Fibroblast of gingiva (primary cell): ENCODE results near the gene DENND2A.
A peak's percentile ranks its signal among the peaks of the same experiment; 100 is the strongest.
"Not testable (repeated sequence)": the region's sequence is repeated elsewhere in the genome, so short reads cannot be mapped to it uniquely, and the experiment has no call there.

Experiments used
- DNase-seq: peaks from one replicate; pipeline ENCODE4 v3.0.0-alpha.2; 2011; ENCODE audit warnings: low read depth

Gene DENND2A

DNA sequence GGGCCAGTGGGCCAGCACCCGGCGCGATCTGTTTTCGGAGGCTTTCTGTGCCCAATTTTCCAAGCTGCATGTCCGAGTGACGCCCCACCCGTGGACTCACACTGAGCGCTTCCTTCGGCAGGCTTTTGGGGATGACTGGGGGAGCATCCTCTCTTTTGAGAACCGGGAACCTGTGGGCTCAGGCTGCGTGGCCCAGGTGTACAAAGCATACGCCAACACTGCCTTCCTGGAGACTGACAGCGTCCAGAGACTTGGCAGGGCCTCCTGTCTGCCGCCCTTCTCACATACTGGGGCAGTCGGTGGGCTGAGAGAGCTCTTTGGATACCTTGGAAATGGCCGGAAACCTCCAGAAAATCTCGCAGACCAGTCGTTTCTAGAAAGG lies 33.2 kb upstream of the DENND2A start:
- DNase-seq, result no peak

GRCh38 chr7:140673063-140673773 lies 32.6 kb upstream of the DENND2A start:
- no peak for DNase-seq

- DNase-seq, result peak; percentile 28
Measured at GRCh38 chr7:140672382-140673062, 31.9 kb upstream of the DENND2A start, which contains the start of gene ADCK2. ADCK2 (plus strand) TSS chr7:140672945; CDS start chr7:140673331, 386 bp downstream.

GRCh38 chr7:140671966-140672365 lies 31.4 kb upstream of the DENND2A start:
- no peak for DNase-seq

GRCh38 chr7:140670343-140670935 lies 29.8 kb upstream of the DENND2A start:
- no peak for DNase-seq

- DNase-seq, result not testable (repeated sequence)
Measured at GRCh38 chr7:140669862-140670261, 29.2 kb upstream of the DENND2A start.

DNA sequence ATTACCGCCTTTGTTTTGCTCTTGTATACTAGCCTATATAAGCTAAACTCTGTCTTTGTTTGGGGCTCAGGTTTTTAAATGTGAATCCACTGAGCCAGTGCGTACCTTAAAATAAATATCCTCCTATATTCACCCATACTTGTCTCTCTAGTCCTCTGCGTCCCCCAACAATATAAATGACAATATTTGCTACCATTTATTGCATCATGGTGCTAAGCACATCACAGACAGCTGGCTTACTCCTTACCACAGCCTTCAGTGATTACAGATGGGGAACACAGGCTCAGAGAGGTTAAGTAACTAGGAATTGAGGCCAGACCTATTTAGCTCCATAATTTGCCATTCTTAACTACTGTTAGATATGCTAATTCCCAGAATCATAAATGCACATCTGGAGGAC lies 28.7 kb upstream of the DENND2A start:
- DNase-seq, result no peak

- no peak for DNase-seq
Measured at GRCh38 chr7:140668641-140669040, 28.0 kb upstream of the DENND2A start.

GRCh38 chr7:140667476-140667875 lies 26.9 kb upstream of the DENND2A start:
- no peak for DNase-seq

DNA sequence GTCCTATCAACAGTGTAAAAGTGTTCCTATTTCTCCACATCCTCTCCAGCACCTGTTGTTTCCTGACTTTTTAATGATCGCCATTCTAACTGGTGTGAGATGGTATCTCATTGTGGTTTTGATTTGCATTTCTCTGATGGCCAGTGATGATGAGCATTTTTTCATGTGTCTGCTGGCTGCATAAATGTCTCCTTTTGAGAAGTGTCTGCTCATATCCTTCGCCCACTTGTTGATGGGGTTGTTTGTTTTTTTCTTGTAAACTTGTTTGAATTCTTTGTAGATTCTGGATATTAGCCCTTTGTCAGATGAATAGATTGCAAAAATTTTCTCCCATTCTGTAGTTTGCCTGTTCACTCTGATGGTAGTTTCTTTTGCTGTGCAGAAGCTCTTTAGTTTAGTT lies 22.3 kb upstream of the DENND2A start:
- not testable (repeated sequence) for DNase-seq

DNA sequence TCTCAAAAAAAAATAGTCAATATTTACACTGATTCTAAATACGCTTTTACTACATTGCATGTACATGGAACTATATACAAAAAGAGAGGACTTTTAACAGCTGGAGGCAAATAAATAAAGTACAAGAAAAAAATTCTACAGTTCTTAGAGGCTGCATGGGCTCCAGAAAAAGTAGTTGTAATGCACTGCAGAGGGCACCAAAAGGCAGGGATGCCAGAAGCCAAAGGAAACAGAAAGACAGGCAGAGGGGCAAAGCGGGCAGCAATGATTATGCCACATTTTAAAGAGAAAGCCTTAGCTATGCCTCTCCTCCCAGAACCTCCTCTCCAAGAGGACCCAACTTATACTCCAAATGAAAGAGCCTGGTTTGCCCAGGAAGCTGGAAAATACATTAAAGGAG lies 20.5 kb upstream of the DENND2A start:
- DNase-seq, result peak; percentile 17

DNA sequence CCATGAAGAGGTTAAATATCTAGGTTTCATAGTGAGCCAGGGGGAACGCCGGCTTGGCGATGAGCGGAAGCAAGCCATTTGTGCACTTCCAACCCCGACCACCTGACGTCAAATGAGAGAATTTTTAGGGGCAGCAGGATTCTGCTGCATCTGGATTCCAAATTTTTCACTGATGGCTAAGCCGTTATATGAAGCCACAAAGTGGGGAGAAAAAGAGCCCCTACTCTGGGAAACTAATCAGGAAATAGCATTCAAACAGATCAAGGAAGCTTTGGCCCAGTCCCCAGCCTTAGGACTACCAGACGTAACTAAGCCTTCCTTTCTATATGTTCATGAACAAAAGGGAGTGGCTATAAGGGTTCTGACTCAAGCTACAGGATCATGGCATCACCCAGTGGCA lies 19.2 kb upstream of the DENND2A start:
- DNase-seq, result no peak

DNA sequence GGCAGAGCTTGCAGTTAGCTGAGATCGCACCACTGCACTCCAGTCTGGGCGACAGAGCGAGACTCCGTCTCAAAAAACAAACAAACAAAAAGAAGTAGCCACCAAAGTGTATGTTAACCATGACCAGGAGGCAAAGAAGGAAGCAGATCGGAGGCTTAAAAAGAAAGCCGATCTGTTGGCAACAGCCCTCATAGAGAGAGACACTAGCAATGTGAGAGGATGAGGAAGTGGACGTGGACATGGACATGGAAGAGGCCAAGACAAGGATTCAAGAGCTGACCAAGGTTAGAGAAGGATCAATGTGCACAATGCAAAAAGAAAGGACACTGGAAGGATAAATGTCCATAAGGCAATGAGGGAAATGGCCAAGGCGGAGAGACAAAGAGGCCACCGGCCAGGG lies 17.3 kb upstream of the DENND2A start:
- no peak for DNase-seq

DNA sequence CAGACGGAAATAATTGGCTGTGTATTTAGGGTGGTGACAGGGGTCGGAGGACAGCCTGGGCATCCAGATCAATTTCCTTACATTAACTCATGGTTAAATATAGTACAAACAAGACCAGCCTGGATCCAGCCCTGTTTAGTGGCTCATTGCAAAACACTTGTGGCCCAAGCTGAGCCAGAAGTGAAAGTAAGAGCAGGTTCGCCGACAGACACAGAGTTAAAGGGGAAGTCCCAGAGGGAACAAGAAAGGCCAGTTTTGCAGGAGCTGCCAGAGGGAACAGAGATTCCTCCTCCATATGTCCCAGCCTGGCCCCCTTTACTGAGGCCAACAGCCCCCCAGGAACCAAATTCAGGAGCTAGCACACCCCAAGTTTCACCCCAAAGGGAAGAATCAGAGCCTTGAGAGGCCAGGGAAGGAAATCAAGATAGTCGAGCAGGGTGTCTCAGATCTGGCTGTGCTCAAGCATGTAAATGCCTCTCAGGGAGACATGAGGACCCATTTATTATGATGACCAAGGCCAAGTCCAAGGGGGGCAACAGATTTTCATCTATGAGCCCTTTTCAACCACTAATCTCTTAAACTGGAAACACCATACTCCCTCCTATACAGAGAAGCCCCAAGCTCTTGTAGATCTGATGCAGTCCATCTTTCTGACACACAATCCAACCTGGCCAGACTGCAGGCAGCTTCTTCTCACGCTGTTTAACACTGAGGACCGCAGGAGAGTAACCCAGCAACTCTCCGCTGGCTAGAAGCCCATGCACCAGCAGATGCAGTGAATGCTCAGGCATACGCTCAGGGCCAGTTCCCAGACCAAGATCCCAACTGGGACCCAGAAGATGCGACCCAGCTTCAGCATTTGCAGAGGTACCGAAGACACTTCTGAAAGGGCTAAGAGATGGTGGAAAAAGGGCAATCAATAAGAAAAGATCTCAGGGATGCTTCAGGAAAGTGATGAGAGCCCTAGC lies 16.2 kb upstream of the DENND2A start:
- peak; percentile 69 for DNase-seq

- DNase-seq, result no peak
Measured at GRCh38 chr7:140655511-140656408, 15.1 kb upstream of the DENND2A start.

DNA sequence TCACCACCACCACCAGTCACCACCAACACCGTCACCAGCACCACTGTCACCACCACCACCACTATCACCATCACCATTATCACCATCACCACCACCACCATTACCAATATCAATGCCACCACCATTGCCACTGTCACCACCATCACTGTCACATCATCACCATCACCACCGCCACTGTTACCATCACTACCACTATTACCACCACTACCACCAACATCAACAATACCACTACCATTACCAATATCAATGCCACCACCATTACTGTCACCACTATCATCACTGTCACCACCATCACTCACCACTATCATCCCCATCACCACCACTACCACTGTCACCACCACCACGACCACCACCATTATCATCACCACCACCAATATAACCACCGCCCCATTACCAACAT lies 14.0 kb upstream of the DENND2A start:
- DNase-seq, result no peak

DNA sequence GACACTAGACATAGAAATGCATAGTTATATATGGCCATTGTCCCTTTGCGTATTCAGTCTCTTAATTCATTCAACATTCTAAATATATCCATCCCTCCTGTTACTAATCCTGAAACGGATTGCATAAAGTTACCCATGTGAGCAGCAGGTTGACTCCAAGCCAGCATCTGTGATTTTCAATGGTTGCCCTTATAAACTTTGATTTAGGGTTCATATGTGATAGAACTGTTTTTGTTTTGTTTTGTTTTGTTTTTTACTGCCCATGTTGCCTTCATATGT lies 13.4 kb upstream of the DENND2A start:
- no peak for DNase-seq

DNA sequence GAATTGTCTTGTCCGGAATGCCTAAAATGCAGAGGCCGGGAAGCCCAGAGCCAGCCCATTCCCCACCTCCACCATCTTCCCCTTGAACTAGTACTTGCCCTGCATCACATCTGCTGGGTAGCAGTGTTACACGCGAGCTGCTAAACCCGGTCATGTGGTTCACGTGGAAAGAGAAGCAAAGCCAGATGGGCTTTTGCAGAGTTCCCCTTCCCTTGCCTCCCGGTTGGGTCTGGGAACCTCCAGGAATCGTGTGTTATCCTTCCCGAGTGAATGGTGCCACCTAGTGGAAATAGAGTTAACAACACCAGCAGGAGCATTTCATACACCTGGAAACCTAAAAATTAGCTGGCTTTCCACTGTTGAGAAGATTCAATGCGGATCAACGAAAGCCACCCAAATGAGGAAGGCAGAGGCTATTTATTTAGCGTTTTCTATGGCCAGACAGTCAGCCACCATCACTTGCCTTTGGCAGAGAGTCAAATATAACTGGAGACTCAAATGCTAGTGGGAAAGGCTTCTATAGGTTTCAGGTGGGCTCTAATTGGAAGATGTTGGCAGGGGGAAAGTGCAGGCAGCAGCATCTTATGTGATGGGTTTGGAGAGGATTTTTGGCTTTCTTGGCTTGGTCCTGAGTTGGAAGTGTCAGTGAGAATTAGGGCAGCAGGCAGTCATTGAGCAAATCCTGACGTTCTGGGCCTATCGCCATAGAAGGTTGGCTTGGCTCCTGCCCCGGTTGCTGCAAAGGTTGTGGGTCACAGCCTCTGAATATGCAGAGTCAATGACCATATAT lies 12.9 kb upstream of the DENND2A start:
- DNase-seq, result peak; percentile 73

DNA sequence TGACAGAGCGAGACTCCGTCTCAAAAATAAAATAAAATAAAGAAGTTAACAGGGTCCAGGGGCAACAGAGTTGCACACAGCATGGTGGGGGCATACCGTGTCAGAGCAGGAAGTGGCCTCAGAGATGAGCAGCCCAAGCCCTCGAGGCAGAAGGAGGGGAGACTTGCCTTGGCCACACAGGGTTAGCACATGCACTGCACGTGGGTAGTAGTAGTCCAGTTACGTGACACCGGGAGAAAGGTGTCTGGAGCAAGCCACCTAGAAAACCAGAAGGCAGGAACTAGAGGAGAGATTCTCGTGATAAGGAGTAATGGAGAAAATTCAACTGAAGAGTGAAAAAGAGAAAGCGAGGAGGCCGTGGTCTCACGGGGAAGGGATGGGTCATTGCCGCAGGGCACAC lies 9.8 kb upstream of the DENND2A start:
- DNase-seq, result no peak

- no peak for DNase-seq
Measured at GRCh38 chr7:140649556-140650205, 9.1 kb upstream of the DENND2A start.
